Panc1 (cell line): Measurements from ENCODE around the gene AP5Z1. TPM values are rescaled to one million over a fixed set of nuclear protein-coding genes. Genes with fewer than 3 reads are reported as not detected.

Experiments
- ATAC-seq: fragments of 200-7000 bp; cut with Tn5 transposase; 2 replicates; pipeline ENCODE4 v1.9.1; 2020; ENCODE audit warnings: mild to moderate bottlenecking, moderate library complexity
- BruUV-seq: library from RNA; stranded (reverse); fragments of 400-500 nt; replicated peaks from 2 replicates; lab custom pipeline; 2021; lab: Mats Ljungman, UMichigan
- CTCF ChIA-PET: fragments of 300-600 bp; sonication (Branson Sonifier 250); formaldehyde crosslinking; loops from one replicate; lab custom pipeline; 2022; ENCODE audit warnings: antibody characterized with exemption; lab: Charles Lee
- POLR2A ChIA-PET: fragments of 300-600 bp; sonication (Branson Sonifier 250); formaldehyde crosslinking; loops from one replicate; lab custom pipeline; 2022; ENCODE audit warnings: antibody characterized with exemption; lab: Charles Lee
- DNase-seq: peaks from one replicate; pipeline ENCODE4 v3.0.0-alpha.2; 2010; ENCODE audit warnings: low read depth, low spot score
- H3K27ac ChIP-seq: 2 replicates; pipeline ENCODE4 v1.5.1; 2011; ENCODE audit warnings: mild to moderate bottlenecking, low read length, inconsistent platforms
- H3K27me3 ChIP-seq: fragments of 200-500 bp; sonication (Bioruptor generic); 2 replicates; pipeline ENCODE4 v1.6.0; 2014; ENCODE audit warnings: low read length, inconsistent platforms; ENCODE audit not compliant: control insufficient read depth, insufficient read depth
- H3K36me3 ChIP-seq: fragments of 200-500 bp; sonication (Bioruptor generic); 2 replicates; pipeline ENCODE4 v1.5.1; 2014; ENCODE audit warnings: inconsistent platforms, mild to moderate bottlenecking, low read length, moderate library complexity; ENCODE audit not compliant: control insufficient read depth, insufficient read depth
- H3K4me1 ChIP-seq: 2 replicates; pipeline ENCODE4 v1.5.1; 2011; ENCODE audit warnings: inconsistent platforms, mild to moderate bottlenecking, low read length, moderate library complexity; ENCODE audit not compliant: control insufficient read depth, insufficient read depth
- H3K4me3 ChIP-seq, 2 experiments: 2 replicates each; pipeline ENCODE4 v1.5.1; 2011 to 2012; ENCODE audit warnings: low read depth in 2 of 2, low read length in 2 of 2, mild to moderate bottlenecking in 2 of 2, inconsistent platforms in 1 of 2, moderate library complexity in 1 of 2
- H3K9me3 ChIP-seq: fragments of 200-500 bp; sonication (Bioruptor generic); 2 replicates; pipeline ENCODE4 v1.5.1; 2014; ENCODE audit warnings: low read depth, mild to moderate bottlenecking, inconsistent platforms, low read length, moderate library complexity; ENCODE audit not compliant: control insufficient read depth, insufficient read depth
- CTCF ChIP-seq: fragments of 450-650 bp; IDR thresholded peaks from 2 replicates; pipeline ENCODE4 v1.5.1; 2017; ENCODE audit warnings: mild to moderate bottlenecking
- POLR2AphosphoS5 ChIP-seq: IDR thresholded peaks from 2 replicates; pipeline ENCODE4 v1.6.1; 2012; ENCODE audit warnings: mild to moderate bottlenecking, low read depth, low read length, moderate library complexity
- REST ChIP-seq, 2 experiments: IDR thresholded peaks; 2 replicates each; pipeline ENCODE4 v1.6.1; 2011 to 2012; ENCODE audit warnings: low read depth in 2 of 2, control low read depth in 1 of 2, low read length in 1 of 2, mild to moderate bottlenecking in 1 of 2, moderate library complexity in 1 of 2; ENCODE audit not compliant: insufficient read depth in 1 of 2
- SIN3A ChIP-seq: IDR thresholded peaks from 2 replicates; pipeline ENCODE4 v1.6.1; 2012; ENCODE audit warnings: low read depth, mild to moderate bottlenecking, low read length, moderate library complexity, borderline replicate concordance; ENCODE audit not compliant: insufficient read depth
- TCF7L2 ChIP-seq: IDR thresholded peaks from 2 replicates; pipeline ENCODE4 v1.6.1; 2011; ENCODE audit warnings: mild to moderate bottlenecking, low read depth, low read length, inconsistent platforms
- in situ Hi-C: cut with HindIII; loops from 2 replicates; pipeline ENCODE4 v1.10.0; 2016; ENCODE audit warnings: low sequenced_read_pairs, low pct_unique_long_range_greater_than_20kb
- intact Hi-C: fragments of 100-400 bp; cut with micrococcal nuclease; formaldehyde crosslinking; loops from one replicate; pipeline ENCODE4 v1.10.0; 2022; ENCODE audit not compliant: unreplicated experiment
- total RNA-seq: library from RNA; stranded (reverse); gene quantifications from one replicate; pipeline ENCODE4 v1.2.1, GENCODE V29; 2021; ENCODE audit not compliant: unreplicated experiment

The AP5Z1 gene
- total RNA-seq, 1 experiment from 2014 or later = 100.0 TPM

- no peaks in the 10 kb centered on the region for H3K36me3 ChIP-seq
- no peak for ATAC-seq
- DNase-seq = no peak
- intact Hi-C loops = no loop called here
- no TSS peak for BruUV-seq
- H3K27me3 ChIP-seq = no peaks in the 10 kb centered on the region
- H3K4me1 ChIP-seq = peaks cover 12% of the 10 kb centered on the region
- H3K4me3 ChIP-seq = no peak overlapping the region
- CTCF ChIA-PET = no interaction called here
- H3K9me3 ChIP-seq = no peaks in the 10 kb centered on the region
- POLR2A ChIA-PET = no interaction called here
- in situ Hi-C loops = no loop called here
- TF ChIP-seq TCF7L2 (no peak), REST (IDR thresholded peaks at IDR 0.05; ENCODE audit: insufficient read depth in 1 of 2, low read depth in 2 of 2, low read length in 1 of 2) (no peak), SIN3A (no peak), POLR2AphosphoS5 (no peak), CTCF (no peak)
- H3K27ac ChIP-seq = no peak overlapping the region
Measured at GRCh38 chr7:4729266-4729665, 46.2 kb upstream of the AP5Z1 start.

- POLR2A ChIA-PET = no interaction called here
- H3K27ac ChIP-seq = no peak overlapping the region
- H3K9me3 ChIP-seq = no peaks in the 10 kb centered on the region
- H3K27me3 ChIP-seq = no peaks in the 10 kb centered on the region
- in situ Hi-C loops (no loop called here), intact Hi-C loops (no loop called here)
- ATAC-seq = no peak
- no peak overlapping the region for H3K4me3 ChIP-seq
- CTCF ChIA-PET = no interaction called here
- H3K4me1 ChIP-seq = peaks cover 5% of the 10 kb centered on the region; the same call in 1 of the 2 replicates
- H3K36me3 ChIP-seq = no peaks in the 10 kb centered on the region
- TF ChIP-seq REST (IDR thresholded peaks at IDR 0.05; ENCODE audit: insufficient read depth in 1 of 2, low read depth in 2 of 2, low read length in 1 of 2) (no peak), SIN3A (no peak), TCF7L2 (no peak), CTCF (no peak), POLR2AphosphoS5 (no peak)
- DNase-seq = no peak
- BruUV-seq = no TSS peak
Measured at GRCh38 chr7:4730276-4730675, 45.1 kb upstream of the AP5Z1 start.
